ENCODE results near the gene NFYA. TPM values are rescaled to one million over a fixed set of nuclear protein-coding genes. Genes with fewer than 3 reads are reported as not detected.

Gene NFYA
- total and polyA plus RNA-seq, 2 of the 13 experiments (the other 11 are each of a cell fraction or from before 2014, with no cell fraction given): 16.0 to 22.9 TPM

GRCh38 chr6:41065550-41066026 is 7.2 kb upstream of the NFYA start (continued):
- TF ChIP-seq POGK (CRISPR knock-in tag; conservative IDR thresholded peaks at IDR 0.05): no peak; the same call in 1 of the 2 replicates
- no peak for TF ChIP-seq ZNF883 (CRISPR knock-in tag; IDR thresholded peaks at IDR 0.05; ENCODE audit: not compliant biosample characterization)
- TF ChIP-seq MAFG (CRISPR knock-in tag; IDR thresholded peaks at IDR 0.05): no peak
- no peak for TF ChIP-seq TCF7L2 (IDR thresholded peaks at IDR 0.05; ENCODE audit: low read depth, low read length)
- TF ChIP-seq ZNF432 (CRISPR knock-in tag; IDR thresholded peaks at IDR 0.05; ENCODE audit: borderline replicate concordance): no peak
- no peak for TF ChIP-seq ZUFSP (CRISPR knock-in tag; IDR thresholded peaks at IDR 0.05; ENCODE audit: borderline replicate concordance)
- no peak for TF ChIP-seq HMGXB3 (CRISPR knock-in tag; IDR thresholded peaks at IDR 0.05; ENCODE audit: borderline replicate concordance)
- TF ChIP-seq TP53 (CRISPR knock-in tag; conservative IDR thresholded peaks at IDR 0.05): no peak
- TF ChIP-seq NFE2L1 (CRISPR knock-in tag; IDR thresholded peaks at IDR 0.05; ENCODE audit: borderline replicate concordance): no peak
- TF ChIP-seq HNRNPH1 (optimal IDR thresholded peaks at IDR 0.05; ENCODE audit: low read depth, low read length): no peak
- TF ChIP-seq ZBTB7B (CRISPR knock-in tag; IDR thresholded peaks at IDR 0.05): peak; percentile 69; the same call in 1 of the 2 replicates
- TF ChIP-seq SIN3A (IDR thresholded peaks at IDR 0.05; ENCODE audit: borderline replicate concordance, low read depth, low read length): no peak; the same call in 1 of the 2 replicates
- TF ChIP-seq ZNF629 (CRISPR knock-in tag; conservative IDR thresholded peaks at IDR 0.05): peak; percentile 36; the same call in 1 of the 2 replicates
- peak; percentile 64; the same call in 1 of the 2 replicates for TF ChIP-seq IRF2 (CRISPR knock-in tag; IDR thresholded peaks at IDR 0.05)
- 0 out of 2 replicates have a peak, but pooled peaks have one; percentile 38 for TF ChIP-seq GMEB2 (CRISPR knock-in tag; IDR thresholded peaks at IDR 0.05; ENCODE audit: low read depth)
- no peak for TF ChIP-seq ETS1 (CRISPR knock-in tag; IDR thresholded peaks at IDR 0.05)
- no peak for TF ChIP-seq TFDP1 (CRISPR knock-in tag; IDR thresholded peaks at IDR 0.05; ENCODE audit: borderline replicate concordance)
